HG02938 (cell line): ENCODE data around the gene TMEM266.

Experiments
- ATAC-seq: cut with Tn5 transposase; IDR thresholded peaks from one replicate; pipeline ENCODE4 v1.9.1; 2021; ENCODE audit warnings: mild to moderate bottlenecking, moderate library complexity; ENCODE audit not compliant: unreplicated experiment

The TMEM266 gene

DNA sequence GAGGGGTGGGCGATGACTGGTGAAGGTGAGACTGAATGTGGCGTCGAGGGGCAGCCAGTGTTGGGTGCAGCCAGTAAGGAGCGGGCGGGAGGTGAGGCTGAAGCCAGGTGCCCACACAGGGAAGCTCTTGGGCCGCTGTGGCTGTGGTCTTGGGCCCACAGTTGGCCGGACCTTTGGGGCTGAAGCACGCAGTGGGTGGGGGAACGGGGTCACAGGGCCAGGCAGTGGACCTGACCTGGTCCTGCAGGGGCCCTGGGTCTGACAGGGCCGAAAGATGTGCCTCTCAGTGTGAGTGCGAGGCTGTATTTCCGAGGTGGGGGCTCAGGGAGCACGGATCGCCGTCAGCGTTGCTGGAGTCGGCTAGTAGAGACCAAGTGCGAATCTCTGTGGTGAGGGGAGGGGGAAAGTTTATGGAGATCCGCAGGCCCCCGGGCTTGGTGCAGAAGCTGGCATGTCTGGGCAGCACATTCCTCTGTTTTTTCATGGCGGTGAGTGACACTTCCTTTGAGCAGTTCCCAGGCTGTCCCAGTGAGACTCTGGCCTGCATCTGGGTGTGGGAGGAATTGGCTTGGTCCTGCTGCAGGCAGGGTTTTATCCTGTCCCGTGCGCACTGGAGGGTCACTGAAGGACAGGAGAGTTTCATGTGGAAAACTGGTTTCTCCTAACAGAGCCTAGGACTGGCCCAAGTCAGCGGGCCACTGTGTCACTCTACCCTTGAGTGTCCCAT lies 100.8 kb downstream of the TMEM266 start:
- ATAC-seq, result no peak

- no peak for ATAC-seq
Observed at GRCh38 chr15:76161153-76162035, 101.6 kb downstream of the TMEM266 start.

GRCh38 chr15:76162036-76162398 lies 102.2 kb downstream of the TMEM266 start:
- no peak for ATAC-seq

- ATAC-seq, result no peak
Observed at GRCh38 chr15:76162784-76163456, 103.1 kb downstream of the TMEM266 start.

- no peak for ATAC-seq
Observed at GRCh38 chr15:76163457-76164295, 103.9 kb downstream of the TMEM266 start.

GRCh38 chr15:76164602-76165001 lies 104.8 kb downstream of the TMEM266 start:
- no peak for ATAC-seq

DNA sequence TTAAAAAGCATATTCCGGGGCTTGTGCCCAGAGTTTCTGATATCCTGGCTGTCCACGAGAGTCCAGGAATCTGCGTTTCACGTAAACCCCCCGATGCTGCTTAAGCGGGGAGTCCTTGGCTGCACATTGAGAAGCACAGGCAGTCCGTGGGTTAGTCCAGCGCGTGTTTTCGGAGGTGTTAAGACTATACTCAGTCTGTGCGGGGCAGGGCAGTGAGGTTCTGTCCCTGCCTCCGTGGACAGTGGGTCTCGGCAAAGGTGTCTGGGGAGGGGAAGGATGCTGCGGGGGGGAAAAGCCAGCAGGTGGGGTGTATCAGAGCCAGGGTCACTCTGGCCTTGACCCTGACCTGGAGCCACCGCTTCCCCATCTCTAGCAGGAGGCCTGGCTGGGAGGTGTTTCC lies 106.2 kb downstream of the TMEM266 start:
- no peak for ATAC-seq

- no peak for ATAC-seq
Observed at GRCh38 chr15:76168237-76168984, 108.6 kb downstream of the TMEM266 start.

DNA sequence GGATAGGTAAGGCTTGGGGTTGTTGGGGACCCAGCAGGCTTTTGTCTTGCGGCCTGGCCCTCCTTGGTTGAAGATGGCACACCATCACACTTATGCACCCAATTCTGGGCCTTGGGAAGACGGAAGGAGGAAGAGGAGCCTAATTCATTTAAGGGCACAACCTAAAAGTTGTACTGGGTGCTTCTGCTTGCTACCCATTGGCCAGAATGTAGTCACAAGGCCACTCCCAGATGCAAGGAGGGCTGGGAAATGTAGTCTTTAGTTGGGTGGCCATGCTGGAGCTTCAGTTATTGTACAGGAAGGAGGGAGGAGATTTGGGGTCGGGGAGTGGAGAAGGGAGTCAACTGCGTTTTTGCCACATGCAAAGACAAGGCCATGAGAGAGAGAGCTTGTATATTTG lies 109.2 kb downstream of the TMEM266 start:
- ATAC-seq, result no peak

GRCh38 chr15:76169911-76170800 lies 110.4 kb downstream of the TMEM266 start:
- ATAC-seq, result no peak

DNA sequence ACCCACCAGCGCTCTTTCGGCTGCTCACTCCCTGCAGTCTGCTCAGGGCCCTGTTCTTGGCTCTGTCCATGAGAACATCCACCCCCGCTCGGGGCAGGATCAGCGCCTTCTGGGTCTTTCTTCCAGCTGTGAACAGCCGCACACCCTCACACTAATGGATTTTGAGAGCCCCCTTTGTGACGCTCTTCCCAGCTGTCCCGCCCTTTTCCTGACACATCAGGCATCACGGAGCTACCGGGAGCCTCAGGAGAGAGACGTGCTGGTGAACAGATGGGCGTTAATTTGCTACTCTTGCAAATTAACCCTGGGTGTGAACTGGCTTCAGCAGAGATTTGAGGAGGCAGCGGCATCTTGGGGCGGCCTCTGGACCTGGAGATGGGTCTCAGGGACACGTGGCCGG lies 113.0 kb downstream of the TMEM266 start:
- ATAC-seq, result no peak

DNA sequence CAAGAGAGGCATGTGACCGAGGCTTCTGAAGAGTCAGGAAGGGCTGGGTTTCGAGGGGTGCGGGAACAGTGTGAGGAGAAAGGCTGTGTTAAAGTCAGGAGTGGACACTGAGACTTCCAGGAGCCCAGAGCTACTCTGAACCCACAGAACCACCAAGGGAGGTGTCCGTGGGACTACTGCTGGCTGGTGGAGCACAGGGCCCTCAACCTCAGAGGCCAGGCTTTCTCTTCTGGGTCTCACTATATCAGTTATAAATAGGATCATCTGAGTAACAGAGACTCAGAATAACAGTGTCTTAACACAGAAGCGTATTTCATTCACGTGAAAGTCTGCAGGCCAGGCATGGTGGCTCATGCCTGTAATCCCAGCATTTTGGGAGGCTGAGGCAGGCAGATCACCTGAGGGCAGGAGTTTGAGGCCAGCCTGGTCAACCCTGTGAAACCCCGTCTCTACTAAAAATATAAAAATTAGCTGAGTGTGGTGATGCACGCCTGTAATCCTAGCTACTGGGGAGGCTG lies 113.6 kb downstream of the TMEM266 start:
- no peak for ATAC-seq

DNA sequence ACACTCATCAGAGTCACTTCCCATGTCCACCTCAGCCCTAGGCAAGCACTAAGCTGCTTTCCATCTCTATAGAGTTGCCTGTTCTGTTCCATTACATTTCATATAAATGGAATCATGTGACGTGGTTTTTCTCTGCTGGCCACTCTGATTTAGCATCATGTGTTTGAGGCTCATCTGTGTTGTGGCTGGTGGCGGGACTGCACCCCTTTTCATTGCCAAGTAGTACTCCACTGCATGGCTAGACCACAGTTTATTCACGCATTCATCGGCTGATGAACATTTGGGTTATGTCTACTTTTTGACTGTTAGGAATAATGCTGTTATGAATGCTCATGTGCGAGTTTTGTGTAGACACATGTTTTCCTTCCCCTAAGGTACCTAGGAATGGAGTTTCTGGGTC lies 114.9 kb downstream of the TMEM266 start:
- no peak for ATAC-seq

DNA sequence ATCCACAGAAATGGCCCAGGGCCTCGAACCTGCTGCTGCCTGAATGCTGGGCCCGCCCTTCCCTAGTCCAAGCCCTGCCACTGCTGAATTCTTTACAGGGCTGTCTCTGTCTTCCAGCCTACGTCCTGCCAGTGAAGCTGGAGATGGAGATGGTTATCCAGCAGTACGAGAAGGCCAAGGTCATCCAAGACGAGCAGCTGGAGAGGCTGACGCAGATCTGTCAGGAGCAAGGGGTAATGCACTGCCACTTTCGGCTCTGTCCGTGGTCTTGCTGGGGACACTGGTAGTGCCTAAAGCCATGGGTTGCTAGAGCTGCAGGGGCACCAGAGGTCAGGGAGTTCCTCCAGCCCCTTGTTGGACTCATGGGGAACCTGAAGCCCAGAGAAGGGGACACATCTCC lies 115.7 kb downstream of the TMEM266 start:
- no peak for ATAC-seq

GRCh38 chr15:76176059-76176458 lies 116.3 kb downstream of the TMEM266 start:
- no peak for ATAC-seq

DNA sequence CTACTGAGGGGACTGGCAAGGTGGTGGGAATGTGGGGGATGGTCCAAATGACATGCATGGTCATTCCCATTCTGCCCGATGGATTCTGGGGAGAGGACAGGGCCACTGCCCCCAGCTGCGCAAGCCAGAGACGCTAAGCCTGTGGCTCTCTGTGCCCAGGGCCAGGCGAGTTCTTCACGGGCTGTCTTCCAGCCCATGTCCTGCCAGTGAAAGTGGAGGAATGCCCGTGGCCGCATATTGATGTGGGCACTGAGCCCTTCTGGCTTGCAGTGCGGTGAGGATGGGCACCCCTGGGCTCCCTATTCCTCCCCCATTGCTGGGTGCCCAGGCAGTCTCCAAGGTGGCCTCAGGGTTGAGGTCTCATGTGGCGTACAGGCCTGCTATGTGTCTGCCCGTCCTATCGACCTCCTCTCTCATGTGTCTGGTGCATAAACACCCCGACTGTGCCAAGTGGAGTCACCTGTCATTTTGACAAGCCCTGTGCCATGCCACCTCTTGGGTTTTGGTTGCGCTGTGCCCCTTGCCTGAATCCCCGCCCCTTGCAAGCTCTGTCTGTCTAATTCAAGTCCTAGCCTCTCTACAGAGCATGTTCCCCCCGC lies 116.8 kb downstream of the TMEM266 start:
- ATAC-seq, result no peak

- no peak for ATAC-seq
Observed at GRCh38 chr15:76177491-76178040, 117.8 kb downstream of the TMEM266 start.

DNA sequence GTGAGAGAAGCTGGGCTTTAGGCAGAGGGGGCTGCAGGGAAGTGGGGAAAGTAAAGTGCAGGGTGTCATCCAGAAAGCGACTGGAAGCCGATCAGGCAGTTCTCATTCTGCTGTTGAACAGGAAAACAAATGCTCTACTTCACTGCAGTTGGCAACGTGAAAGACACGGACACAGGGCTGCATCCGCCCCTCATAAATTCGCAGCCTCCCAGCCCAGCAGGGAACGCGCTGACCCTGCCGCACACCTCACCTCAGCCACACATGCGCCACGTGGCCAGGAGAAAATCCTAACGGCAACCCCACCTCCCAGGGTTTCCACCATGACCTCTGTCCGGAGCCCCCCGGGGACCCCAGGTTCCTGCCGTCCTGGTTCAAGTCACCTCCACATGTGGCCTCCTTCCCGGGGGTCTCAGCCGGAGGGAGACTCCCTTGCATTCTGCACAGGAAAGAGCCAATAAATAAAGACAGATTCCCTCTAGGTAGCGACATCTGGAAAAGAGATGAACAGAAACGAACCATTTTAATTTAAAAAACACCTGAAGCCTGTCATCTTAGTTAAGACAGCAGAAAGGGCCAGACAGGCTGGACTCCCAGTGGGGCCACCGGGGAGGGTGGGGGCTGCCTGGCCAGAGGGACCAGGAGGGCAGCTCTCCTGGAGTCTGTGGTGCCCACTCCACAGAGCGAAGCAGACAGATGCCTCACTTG lies 118.7 kb downstream of the TMEM266 start:
- no peak for ATAC-seq
